K562 (cell line): Measurements from ENCODE around the gene NYAP2. TPM values are rescaled to one million over a fixed set of nuclear protein-coding genes. Genes with fewer than 3 reads are reported as not detected.

Experiments used
- ATAC-seq: fragments of 200-7000 bp; cut with Tn5 transposase; 3 replicates; pipeline ENCODE4 v1.9.1; 2020; ENCODE audit warnings: moderate library complexity
- BruUV-seq: library from RNA; stranded (reverse); fragments of 400-500 nt; replicated peaks from 2 replicates; lab custom pipeline; 2021; lab: Mats Ljungman, UMichigan
- CTCF ChIA-PET: fragments of 300-600 bp; formaldehyde crosslinking; extraction: SDS; loops from one replicate; lab custom pipeline; 2021; ENCODE audit warnings: low intra/inter-chr PET ratio; lab: Yijun Ruan, JAX
- POLR2A ChIA-PET: fragments of 300-600, 350-650 bp; sonication (Branson Sonifier 250); formaldehyde crosslinking; extraction: SDS; loops from one replicate; lab custom pipeline; 2021; ENCODE audit warnings: antibody characterized with exemption, inconsistent platforms; lab: Yijun Ruan, JAX
- DNase-seq, 4 experiments: peaks; one replicate each; pipeline versions ENCODE4 v3.0.0 to v3.0.0-alpha.2; 2011 to 2018; ENCODE audit warnings: low spot score in 3 of 4, mixed read lengths in 3 of 4; ENCODE audit errors: extremely low read depth in 1 of 4
- FAIRE-seq: peaks from 2 replicates; lab custom pipeline; 2011; peaks lifted over from hg19 to GRCh38; lab: Jason Lieb, UNC
- H2AFZ ChIP-seq: 2 replicates; pipeline ENCODE4 v1.6.0; 2011; ENCODE audit warnings: low read depth, low read length, control low read depth, inconsistent platforms
- H3K27ac ChIP-seq: fragments of 200-600 bp; 3 replicates; pipeline ENCODE4 v1.8.0; 2011; ENCODE audit warnings: low read depth, mild to moderate bottlenecking, control low read depth, inconsistent platforms, low read length, moderate library complexity, mixed read lengths; ENCODE audit errors: extremely low read depth
- H3K27me3 ChIP-seq, 2 experiments: fragments of 300-600 bp in 1 of 2; 2 replicates in 1 of 2; 3 replicates in 1 of 2; pipeline versions ENCODE4 v1.6.0 to v1.8.0; 2011; ENCODE audit warnings: inconsistent platforms in 2 of 2, low read length in 2 of 2, mild to moderate bottlenecking in 1 of 2, mixed read lengths in 1 of 2, moderate library complexity in 1 of 2; ENCODE audit not compliant: control insufficient read depth in 2 of 2, insufficient read depth in 2 of 2
- H3K36me3 ChIP-seq: fragments of 300-600 bp; 3 replicates; pipeline ENCODE4 v1.8.0; 2011; ENCODE audit warnings: mild to moderate bottlenecking, low read length, inconsistent platforms; ENCODE audit not compliant: control insufficient read depth, insufficient read depth
- H3K4me1 ChIP-seq, 2 experiments: fragments of 200-600 bp in 1 of 2; replicated peaks in 1 of 2; 2 replicates in 1 of 2; 3 replicates in 1 of 2; pipeline versions ENCODE4 v1.5.1 to v1.8.0; 2011; ENCODE audit warnings: inconsistent platforms in 2 of 2, low read length in 2 of 2, mild to moderate bottlenecking in 1 of 2, mixed read lengths in 1 of 2, moderate library complexity in 1 of 2; ENCODE audit not compliant: control insufficient read depth in 2 of 2, insufficient read depth in 2 of 2
- H3K4me2 ChIP-seq: 2 replicates; pipeline ENCODE4 v1.6.1; 2011; ENCODE audit warnings: low read length, control low read depth, inconsistent platforms, mixed read lengths; ENCODE audit not compliant: insufficient read depth
- H3K4me3 ChIP-seq: fragments of 200-600 bp; sonication (generic), shearing (Covaris generic); 2 replicates; pipeline ENCODE4 v1.5.1; 2016; ENCODE audit warnings: control low read depth, inconsistent platforms
- H3K79me2 ChIP-seq: fragments of 200-600 bp; 3 replicates; pipeline ENCODE4 v1.8.0; 2011; ENCODE audit warnings: low read length, inconsistent platforms; ENCODE audit not compliant: control insufficient read depth, insufficient read depth
- H3K9ac ChIP-seq, 2 experiments: 2 replicates each; pipeline versions ENCODE4 v1.6.0 to v1.6.1; 2011; ENCODE audit warnings: low read depth in 2 of 2, low read length in 2 of 2, control low read depth in 1 of 2, inconsistent platforms in 1 of 2, mild to moderate bottlenecking in 1 of 2, mixed read lengths in 1 of 2; ENCODE audit not compliant: insufficient read depth in 1 of 2
- H3K9me1 ChIP-seq: one replicate; pipeline ENCODE4 v1.6.0; 2011; ENCODE audit warnings: inconsistent platforms, mild to moderate bottlenecking, low read length, moderate library complexity; ENCODE audit not compliant: control insufficient read depth, insufficient read depth
- H3K9me3 ChIP-seq: replicated peaks from 2 replicates; pipeline ENCODE4 v1.5.1; 2011; ENCODE audit warnings: low read depth, low read length, inconsistent platforms; ENCODE audit not compliant: control insufficient read depth, insufficient read depth
- H4K20me1 ChIP-seq: replicated peaks from 2 replicates; pipeline ENCODE4 v1.6.1; 2011; ENCODE audit warnings: low read length, inconsistent platforms, mixed read lengths; ENCODE audit not compliant: control insufficient read depth, insufficient read depth
- DMBX1 ChIP-seq: fragments of 250-450 bp; sonication (Bioruptor Pico); IDR thresholded peaks from 2 replicates; pipeline ENCODE4 v1.8.0; 2022; ENCODE audit warnings: inconsistent platforms, mild to moderate bottlenecking, moderate library complexity, borderline replicate concordance
- ZNF407 ChIP-seq: fragments of 450-650 bp; IDR thresholded peaks from 2 replicates; pipeline ENCODE4 v1.6.1; 2016; ENCODE audit warnings: low read depth
- WGBS: fragments of 100-300 bp; shearing (Covaris generic); methylation state at CpG from one replicate; pipeline ENCODE4 v1.1.6; 2016; ENCODE audit warnings: low coverage, mixed read lengths; ENCODE audit not compliant: insufficient coverage; ENCODE audit errors: missing lambda C conversion rate; 5-methylcytosine and 5-hydroxymethylcytosine counted together
- in situ Hi-C: fragments of 300-500 bp; cut with MboI; formaldehyde crosslinking; loops from 4 replicates; pipeline ENCODE4 v1.15.0; 2018; ENCODE audit warnings: inconsistent platforms, mixed read lengths
- intact Hi-C: fragments of 100-400 bp; cut with micrococcal nuclease; formaldehyde crosslinking; loops from 2 replicates; pipeline ENCODE4 v1.14.2; 2022
- polyA plus RNA-seq, 8 experiments: library from polyadenylated mRNA; depleted of rRNA in 4 of 8; stranded (reverse) in 5 of 8; unstranded in 3 of 8; fragments of >200 nt; fragmentation: Nextera tagmentation in 2 of 8; fragmentation: Illumina TruSeq in 1 of 8; extraction: Ambion mirVana in 2 of 8; extraction: Trizol in 1 of 8; gene quantifications; 2 replicates each; pipeline versions ENCODE4 v1.2.1 to v1.2.3, GENCODE V29; 2011 to 2014; ENCODE audit warnings: inconsistent platforms in 1 of 8, missing spikeins in 1 of 8
- total RNA-seq, 7 experiments: library from RNA; depleted of rRNA in 6 of 7; stranded (reverse); fragments of >200 nt in 6 of 7; fragmentation: Illumina TruSeq in 2 of 7; extraction: Trizol in 2 of 7; gene quantifications; 2 replicates each; pipeline versions ENCODE4 v1.2.1 to v1.2.3, GENCODE V29; 2011 to 2021; ENCODE audit warnings: low replicate concordance in 1 of 7

NYAP2 gene
- total and polyA plus RNA-seq, 9 of the 15 experiments (the other 6 are each of a cell fraction or from before 2014, with no cell fraction given), result 0.03 to 0.04 (median 0.04) TPM; not detected in 3

- 2% methylated on average over 5 of the region's 5 CpGs for WGBS
Measured at GRCh38 chr2:225493420-225494099, 94.0 kb downstream of the NYAP2 start.

More at GRCh38 chr2:225493420-225494099, 94.0 kb downstream of the NYAP2 start:
- TF ChIP-seq DMBX1 (0 out of 2 replicates have a peak, but pooled peaks have one; percentile 24), ZNF407 (no peak)
- Histone ChIP-seq H3K27me3 (no peaks in the 10 kb centered on the region), H4K20me1 (no peaks in the 10 kb centered on the region), H2AFZ (no peak overlapping the region), H3K27ac (no peak overlapping the region), H3K36me3 (no peaks in the 10 kb centered on the region), H3K4me3 (no peak overlapping the region), H3K9me1 (no peaks in the 10 kb centered on the region), H3K4me1 (no peaks in the 10 kb centered on the region; a peak in 1 of 5 replicates), H3K9me3 (no peaks in the 10 kb centered on the region), H3K4me2 (no peak overlapping the region), H3K9ac (no peak overlapping the region), H3K79me2 (no peaks in the 10 kb centered on the region)
- FAIRE-seq (no peak), DNase-seq (no peak), ATAC-seq (no peak)
- no TSS peak for BruUV-seq
- intact Hi-C loops, result no loop called here
- CTCF ChIA-PET, result no interaction called here
- in situ Hi-C loops, result no loop called here
- POLR2A ChIA-PET, result interaction anchor here (0.7 kb wide), 1 partner anchor 257 kb away, joined by 3 read pairs; no protein-coding TSS in a partner anchor
